Kidney epithelial cell (primary cell): Measurements from ENCODE around the gene ARHGAP42. TPM values are rescaled to one million over a fixed set of nuclear protein-coding genes. Genes with fewer than 3 reads are reported as not detected.

Source experiments
- DNase-seq: peaks from one replicate; pipeline ENCODE4 v3.0.0-alpha.2; 2010; ENCODE audit warnings: low read depth
- H3K27me3 ChIP-seq: 2 replicates; pipeline ENCODE4 v1.6.0; 2011; ENCODE audit warnings: low read length; ENCODE audit not compliant: control insufficient read depth, insufficient read depth
- H3K36me3 ChIP-seq: 2 replicates; pipeline ENCODE4 v1.5.1; 2011; ENCODE audit warnings: low read length; ENCODE audit not compliant: control insufficient read depth, insufficient read depth
- H3K4me3 ChIP-seq: 2 replicates; pipeline ENCODE4 v1.5.1; 2011; ENCODE audit warnings: low read depth, mild to moderate bottlenecking, control low read depth, low read length
- CTCF ChIP-seq: IDR thresholded peaks from 2 replicates; pipeline ENCODE4 v1.5.1; 2011; ENCODE audit warnings: mild to moderate bottlenecking, moderate library complexity, low read length, control low read depth, inconsistent platforms; ENCODE audit not compliant: insufficient read depth, poor library complexity, severe bottlenecking
- total RNA-seq: library from RNA; depleted of rRNA; stranded (reverse); fragments of >200 nt; gene quantifications from 2 replicates; pipeline ENCODE4 v1.2.3, GENCODE V29; 2015

ARHGAP42 gene
- total RNA-seq, 1 donor from 2014 or later = 27.9 TPM

- TF ChIP-seq CTCF = no peak
- H3K36me3 ChIP-seq = peaks cover 1% of the 10 kb centered on the region
- no peak for DNase-seq
- H3K27me3 ChIP-seq = no peaks in the 10 kb centered on the region
- H3K4me3 ChIP-seq = no peak overlapping the region
Observed at GRCh38 chr11:100752371-100753171, 65.5 kb downstream of the ARHGAP42 start.

- no peak for DNase-seq
- no peak for TF ChIP-seq CTCF
- H3K4me3 ChIP-seq = no peak overlapping the region
- H3K36me3 ChIP-seq = peaks cover 1% of the 10 kb centered on the region
- no peaks in the 10 kb centered on the region for H3K27me3 ChIP-seq
Observed at GRCh38 chr11:100753172-100753543, 66.1 kb downstream of the ARHGAP42 start.

- H3K36me3 ChIP-seq = peaks cover 1% of the 10 kb centered on the region
- no peak overlapping the region for H3K4me3 ChIP-seq
- DNase-seq = no peak
- no peaks in the 10 kb centered on the region for H3K27me3 ChIP-seq
- TF ChIP-seq CTCF = no peak
Observed at GRCh38 chr11:100753571-100753970, 66.5 kb downstream of the ARHGAP42 start.

- TF ChIP-seq CTCF = no peak
- H3K36me3 ChIP-seq = no peaks in the 10 kb centered on the region
- DNase-seq = no peak
- H3K4me3 ChIP-seq = no peak overlapping the region
- H3K27me3 ChIP-seq = no peaks in the 10 kb centered on the region
Observed at GRCh38 chr11:100756559-100756958, 69.5 kb downstream of the ARHGAP42 start.

DNA sequence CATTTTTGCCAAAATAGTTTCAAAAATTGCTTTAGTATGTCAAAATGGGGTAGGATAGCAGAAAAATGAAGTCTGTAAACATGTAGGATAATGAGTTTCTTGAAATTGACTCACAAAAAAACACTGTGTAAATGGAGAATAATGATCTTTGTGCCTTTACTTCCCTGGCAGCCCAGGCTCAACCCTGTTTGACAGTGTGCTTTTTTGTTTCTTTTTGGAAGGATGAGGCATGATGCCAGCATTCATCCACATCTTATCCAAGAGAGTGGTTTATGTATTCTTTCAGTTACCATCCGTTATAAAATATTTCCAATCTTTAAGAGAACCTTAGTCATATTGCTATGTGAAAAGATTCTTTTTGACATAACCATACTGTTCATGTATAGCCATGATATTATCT is 70.6 kb downstream of the ARHGAP42 start:
- no peak for DNase-seq
- Histone ChIP-seq H3K4me3 (no peak overlapping the region), H3K27me3 (no peaks in the 10 kb centered on the region), H3K36me3 (no peaks in the 10 kb centered on the region)
- no peak for TF ChIP-seq CTCF

GRCh38 chr11:100759106-100759505 is 72.0 kb downstream of the ARHGAP42 start:
- TF ChIP-seq CTCF = no peak
- no peaks in the 10 kb centered on the region for H3K36me3 ChIP-seq
- H3K4me3 ChIP-seq = no peak overlapping the region
- no peaks in the 10 kb centered on the region for H3K27me3 ChIP-seq
- no peak for DNase-seq
